Eye (tissue), 1 donor: ENCODE results near the gene CADPS2.

Experiments
- DNase-seq: peaks from one replicate; pipeline ENCODE4 v3.0.0-alpha.2; 2015

The CADPS2 gene

GRCh38 chr7:122343601-122344302 is 542.5 kb downstream of the CADPS2 start:
- no peak for DNase-seq

- DNase-seq, result no peak
Observed at GRCh38 chr7:122340427-122340826, 545.8 kb downstream of the CADPS2 start.

GRCh38 chr7:122339145-122339904 is 546.9 kb downstream of the CADPS2 start:
- no peak for DNase-seq

- DNase-seq, result peak; percentile 23
Observed at GRCh38 chr7:122337011-122337410, 549.2 kb downstream of the CADPS2 start.

GRCh38 chr7:122329145-122329802 is 557.0 kb downstream of the CADPS2 start:
- DNase-seq, result peak; percentile 25

GRCh38 chr7:122327969-122328368 is 558.3 kb downstream of the CADPS2 start:
- no peak for DNase-seq

GRCh38 chr7:122316467-122317388 is 569.5 kb downstream of the CADPS2 start:
- peak; percentile 78 for DNase-seq

GRCh38 chr7:122315507-122316466 is 570.5 kb downstream of the CADPS2 start:
- DNase-seq, result peak; percentile 65

- peak; percentile 41 for DNase-seq
Observed at GRCh38 chr7:122314284-122314683, 572.0 kb downstream of the CADPS2 start.

GRCh38 chr7:122312789-122313188 is 573.5 kb downstream of the CADPS2 start:
- DNase-seq, result peak; percentile 4

- peak; percentile 67 for DNase-seq
Observed at GRCh38 chr7:122311734-122312450, 574.4 kb downstream of the CADPS2 start.

GRCh38 chr7:122311050-122311700 is 575.1 kb downstream of the CADPS2 start:
- peak; percentile 75 for DNase-seq

- peak; percentile 80 for DNase-seq
Observed at GRCh38 chr7:122310119-122311021, 575.9 kb downstream of the CADPS2 start.

GRCh38 chr7:122309421-122309820 is 576.8 kb downstream of the CADPS2 start:
- DNase-seq, result peak; percentile 55

GRCh38 chr7:122307228-122307621 is 579.0 kb downstream of the CADPS2 start:
- peak; percentile 60 for DNase-seq

GRCh38 chr7:122306320-122307227 is 579.7 kb downstream of the CADPS2 start:
- peak; percentile 84 for DNase-seq

GRCh38 chr7:122305475-122306319 is 580.6 kb downstream of the CADPS2 start:
- DNase-seq, result peak; percentile 83
